DLD1 (cell line): Measurements from ENCODE around the gene EIF3K.

Experiments
- in situ Hi-C: cut with HindIII; loops from 2 replicates; pipeline ENCODE4 v1.10.0; 2017; ENCODE audit warnings: low sequenced_read_pairs

The EIF3K gene

DNA sequence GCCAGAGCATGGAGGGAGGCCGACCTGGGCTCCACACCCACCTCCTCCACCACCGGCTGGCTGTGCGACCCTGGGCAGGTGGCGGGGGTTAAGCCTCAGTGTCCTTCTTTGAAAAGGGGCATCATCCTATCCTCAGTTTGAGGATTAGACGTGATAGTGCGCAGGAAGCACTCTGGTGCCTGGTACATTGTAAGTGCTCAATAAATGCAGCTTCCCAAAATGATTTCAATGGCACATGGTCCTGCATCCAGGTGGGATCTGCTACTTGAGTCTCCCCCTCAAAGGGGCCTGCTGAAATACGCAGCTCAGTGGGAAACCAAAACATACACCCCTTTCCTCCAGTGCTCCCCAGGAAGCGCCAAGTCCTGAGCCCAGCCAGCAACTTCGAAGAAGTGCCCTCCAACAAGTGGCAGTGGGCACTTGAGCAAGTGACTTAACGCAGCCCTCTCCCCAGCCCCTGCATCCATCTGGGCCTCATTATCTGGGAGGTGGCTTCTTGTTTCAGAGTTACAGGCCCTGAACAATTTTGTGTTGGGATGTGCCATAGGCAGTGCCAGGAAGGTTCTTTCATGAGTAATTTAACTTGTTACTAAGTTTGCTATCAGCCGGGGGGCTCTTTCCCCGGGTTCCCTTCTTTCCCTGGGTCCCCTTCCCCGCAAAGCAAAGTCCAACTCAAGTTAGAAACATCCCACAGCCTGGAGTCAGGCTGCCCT lies 46.4 kb downstream of the EIF3K start:
- in situ Hi-C loops = no loop called here

DNA sequence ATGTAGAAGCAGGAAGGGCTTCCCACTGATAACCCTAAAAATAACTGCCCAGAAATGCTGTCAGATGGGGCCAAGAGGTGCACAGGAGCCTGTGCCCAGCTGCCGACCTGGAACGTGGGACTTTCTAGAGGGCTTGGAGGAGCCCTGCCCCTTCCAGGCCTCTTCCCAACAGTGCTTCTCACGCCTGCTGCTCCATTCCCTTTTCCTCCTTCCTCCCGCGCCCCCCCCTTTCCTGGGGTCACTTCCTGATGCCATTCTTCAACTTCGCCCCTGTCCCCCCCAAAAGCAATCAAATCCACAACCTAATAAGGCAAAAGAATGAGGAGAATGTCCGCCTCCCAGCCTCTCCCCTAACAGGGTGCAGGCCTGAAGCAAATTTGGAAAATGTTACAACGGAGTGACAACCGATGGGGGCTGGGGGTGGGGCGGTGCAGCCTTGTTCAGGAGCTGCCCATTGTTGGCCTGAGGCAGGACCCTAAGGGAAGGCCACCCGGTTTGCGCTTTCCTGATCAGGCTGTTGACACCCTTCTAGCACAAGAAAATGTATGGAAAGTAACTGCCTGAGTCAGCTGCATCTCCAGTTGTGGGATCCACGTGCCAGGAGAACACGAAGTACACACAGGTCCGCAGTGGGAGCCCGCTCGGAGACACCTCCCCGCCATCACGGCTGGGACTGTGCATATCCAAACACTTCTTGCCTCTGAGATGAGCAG lies 47.1 kb downstream of the EIF3K start:
- in situ Hi-C loops = no loop called here

DNA sequence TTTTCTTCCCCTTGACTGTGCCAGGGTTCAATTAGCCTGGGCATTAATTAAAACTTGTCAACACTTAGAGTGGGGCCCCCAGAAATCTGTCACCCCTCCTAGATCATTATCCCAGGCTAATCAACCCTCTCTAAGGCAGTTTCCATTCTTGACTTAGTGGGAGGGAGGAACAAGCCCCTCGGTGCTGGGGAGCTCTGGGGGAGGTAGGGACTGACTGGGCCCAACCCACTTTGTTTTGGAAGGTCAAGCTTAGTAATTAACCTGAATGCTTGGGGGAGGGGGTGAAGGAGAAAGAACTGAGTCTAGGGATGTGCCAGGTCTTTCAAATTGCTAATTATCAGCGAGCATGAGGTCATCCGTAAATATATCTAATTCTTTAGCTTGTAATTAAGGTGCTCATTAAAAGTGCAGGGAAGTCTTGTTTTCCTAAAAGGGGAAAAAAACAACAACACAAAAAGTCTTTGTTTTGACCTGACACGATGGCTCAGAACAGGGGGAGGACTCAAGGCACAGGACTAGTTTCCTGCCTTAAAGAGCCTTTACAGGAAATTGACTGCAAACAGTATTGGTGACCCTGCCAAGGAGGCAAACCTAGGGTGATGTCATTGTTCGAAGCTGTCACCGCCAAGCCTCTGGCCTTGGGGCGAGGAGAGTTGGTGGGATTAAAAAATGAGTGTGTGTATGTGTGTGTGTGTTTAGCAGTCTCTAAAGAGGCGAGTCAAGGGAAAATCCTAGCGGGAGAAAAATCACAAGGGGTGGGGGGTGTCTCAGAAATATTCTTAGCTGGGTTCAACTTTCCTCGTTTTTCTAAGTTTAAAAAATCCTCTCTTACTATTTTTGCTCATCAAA lies 47.9 kb downstream of the EIF3K start:
- in situ Hi-C loops = no loop called here

DNA sequence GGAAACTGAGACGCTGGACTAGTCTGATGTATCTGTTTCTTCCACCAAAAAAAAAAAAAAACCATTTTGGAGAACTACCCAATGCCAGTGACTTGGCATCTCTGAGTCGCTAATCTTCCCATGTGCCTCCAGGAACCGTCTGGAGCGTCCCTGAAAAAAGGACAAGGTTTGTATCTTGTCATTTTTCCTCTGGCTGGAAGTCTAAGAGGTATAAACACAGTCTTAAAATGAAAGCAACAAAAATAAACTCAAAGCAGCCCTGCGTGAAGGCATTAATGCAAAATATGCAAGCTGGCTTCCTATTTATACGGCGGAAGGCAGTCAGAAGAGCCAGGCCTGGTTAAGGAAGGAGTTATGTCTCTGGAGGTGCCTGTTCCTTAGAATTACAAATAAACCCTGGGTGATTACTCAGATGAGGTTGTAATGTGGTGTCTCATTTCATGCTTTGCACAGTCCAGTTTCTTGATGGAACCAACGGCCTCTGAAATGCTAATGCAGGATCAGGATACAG lies 48.7 kb downstream of the EIF3K start:
- in situ Hi-C loops = no loop called here

DNA sequence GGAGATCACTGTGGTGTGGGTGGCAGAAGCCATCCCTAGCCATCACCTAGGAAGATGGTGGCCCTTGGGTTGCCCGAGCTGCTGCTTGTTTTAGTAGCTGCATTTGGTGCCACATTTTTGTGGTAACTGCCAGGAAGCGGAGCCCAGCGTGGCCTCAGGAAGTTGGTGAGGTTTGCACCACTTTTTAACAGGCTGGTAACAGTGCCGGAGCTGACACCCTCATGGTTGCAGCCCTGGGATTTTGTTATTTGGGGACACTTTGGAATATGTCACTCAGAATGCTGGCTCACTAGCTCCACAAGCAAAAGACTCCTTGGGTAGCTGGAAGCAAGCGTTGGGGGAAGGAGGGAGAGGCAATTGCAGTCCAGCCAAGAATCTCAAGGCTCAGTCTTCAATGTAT lies 50.6 kb downstream of the EIF3K start:
- in situ Hi-C loops = no loop called here

DNA sequence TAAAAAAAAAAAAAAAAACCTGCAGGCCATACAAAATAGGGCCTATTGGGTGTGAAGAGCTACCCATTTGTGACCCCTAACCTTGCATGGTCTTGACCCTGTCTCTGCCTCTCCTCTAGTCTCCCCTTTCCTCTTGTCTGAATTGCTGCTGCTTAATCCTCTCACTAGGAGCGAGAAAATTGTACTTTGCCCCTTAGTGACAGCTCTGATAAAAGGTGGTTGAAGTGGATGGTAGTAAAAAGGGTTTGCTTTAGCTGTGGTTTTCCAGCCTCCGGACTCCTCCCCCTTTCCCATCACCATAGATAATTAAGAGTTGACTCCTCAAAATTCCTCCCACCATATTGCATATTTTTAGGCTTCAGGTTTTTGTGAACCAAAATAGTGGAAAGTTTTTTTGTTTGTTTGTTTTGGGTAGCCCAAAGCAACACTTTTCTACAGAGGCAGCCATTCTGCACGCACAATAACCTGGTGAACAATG lies 52.0 kb downstream of the EIF3K start:
- in situ Hi-C loops = no loop called here

DNA sequence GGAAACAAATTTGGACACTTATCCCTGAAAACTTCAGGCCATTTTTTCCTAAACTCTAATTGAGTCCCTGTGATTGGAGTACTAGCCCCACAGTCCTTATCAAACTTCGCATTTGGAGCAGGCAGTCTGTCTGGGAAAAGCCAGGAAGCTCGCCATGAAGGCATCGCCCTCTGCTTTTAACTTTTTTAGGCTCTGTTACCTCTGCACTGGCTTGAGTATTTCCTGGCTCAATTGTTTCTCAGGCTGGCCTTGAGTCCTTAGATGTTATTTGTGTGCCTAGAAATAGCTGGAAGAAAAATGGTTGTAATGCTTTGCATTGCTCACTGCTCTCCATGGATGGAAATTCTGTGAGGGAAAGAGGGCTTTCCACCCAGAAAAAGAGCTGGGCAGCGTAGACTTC lies 52.7 kb downstream of the EIF3K start:
- in situ Hi-C loops = no loop called here

DNA sequence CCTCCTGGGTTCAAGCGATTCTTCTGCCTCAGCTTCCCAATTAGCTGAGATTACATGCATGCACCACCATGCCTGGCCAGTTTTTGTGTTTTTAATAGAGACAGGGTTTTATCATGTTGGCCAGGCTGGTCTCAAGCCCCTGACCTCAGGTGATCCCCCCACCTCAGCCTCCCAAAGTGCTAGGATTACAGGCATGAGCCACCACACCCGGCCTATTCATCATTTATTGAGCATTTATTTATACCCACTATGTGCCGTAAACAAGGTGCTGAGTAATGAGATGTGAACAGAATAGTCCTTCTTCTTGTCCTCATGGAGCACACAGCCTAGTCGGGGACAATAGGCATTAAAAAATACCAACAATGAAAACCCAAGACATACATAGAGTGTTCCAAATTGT lies 54.0 kb downstream of the EIF3K start:
- in situ Hi-C loops = no loop called here

DNA sequence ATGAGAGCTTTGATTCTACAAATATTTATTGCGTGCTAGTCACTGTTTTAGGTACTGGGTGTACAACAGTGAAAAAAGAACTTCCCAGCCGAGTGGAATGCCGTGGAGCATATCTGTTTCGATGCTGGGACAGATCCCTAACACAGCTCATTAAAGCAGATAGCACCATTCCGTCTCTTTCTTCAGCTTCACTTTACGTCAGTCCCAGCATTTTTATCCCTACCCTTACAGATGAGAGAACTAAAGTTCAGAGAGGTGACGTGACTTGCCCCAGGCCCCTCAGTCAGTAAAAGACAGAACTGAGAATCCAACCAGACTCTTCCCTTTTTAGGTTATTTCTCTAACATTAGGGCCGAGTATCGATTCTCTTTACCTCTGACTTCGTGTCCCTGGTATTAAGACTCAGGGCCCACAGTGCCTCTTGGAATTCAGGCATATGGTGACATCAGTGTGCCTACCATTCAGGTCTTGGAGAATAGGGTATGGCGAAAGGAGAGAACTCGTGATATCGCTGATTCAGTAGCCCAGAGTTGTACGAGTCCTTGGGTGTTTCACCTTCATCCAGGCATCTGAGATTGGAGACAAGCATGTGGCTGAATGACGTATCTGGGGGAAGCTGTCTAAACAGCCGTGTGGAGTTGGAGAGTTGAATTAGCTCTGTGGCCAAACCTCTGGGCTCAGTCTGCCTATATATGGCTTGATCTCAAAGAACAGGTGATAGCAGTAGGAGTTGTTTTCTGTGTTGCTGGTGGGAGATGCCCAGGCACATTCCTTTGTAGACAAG lies 55.6 kb downstream of the EIF3K start:
- in situ Hi-C loops = no loop called here

DNA sequence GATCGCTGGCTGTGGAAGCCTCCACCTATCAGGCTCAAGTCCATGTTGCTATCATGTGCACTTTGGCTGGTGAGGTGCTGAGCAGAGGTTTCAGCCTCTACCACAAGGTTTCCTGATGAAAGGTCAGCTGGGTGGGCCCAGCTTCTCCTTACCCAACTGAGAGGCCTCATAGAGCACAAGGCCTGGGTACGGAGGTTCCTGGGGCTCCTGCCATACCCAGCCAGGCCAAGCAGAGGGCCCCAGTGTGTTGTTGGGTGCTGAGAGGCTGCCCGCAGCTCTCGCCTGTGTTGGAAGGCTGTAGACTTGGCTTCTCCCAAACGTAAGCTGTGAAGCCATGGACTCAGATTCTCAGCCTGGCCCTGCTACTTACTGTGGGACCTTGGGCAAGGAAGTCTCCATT lies 56.6 kb downstream of the EIF3K start:
- in situ Hi-C loops = no loop called here

DNA sequence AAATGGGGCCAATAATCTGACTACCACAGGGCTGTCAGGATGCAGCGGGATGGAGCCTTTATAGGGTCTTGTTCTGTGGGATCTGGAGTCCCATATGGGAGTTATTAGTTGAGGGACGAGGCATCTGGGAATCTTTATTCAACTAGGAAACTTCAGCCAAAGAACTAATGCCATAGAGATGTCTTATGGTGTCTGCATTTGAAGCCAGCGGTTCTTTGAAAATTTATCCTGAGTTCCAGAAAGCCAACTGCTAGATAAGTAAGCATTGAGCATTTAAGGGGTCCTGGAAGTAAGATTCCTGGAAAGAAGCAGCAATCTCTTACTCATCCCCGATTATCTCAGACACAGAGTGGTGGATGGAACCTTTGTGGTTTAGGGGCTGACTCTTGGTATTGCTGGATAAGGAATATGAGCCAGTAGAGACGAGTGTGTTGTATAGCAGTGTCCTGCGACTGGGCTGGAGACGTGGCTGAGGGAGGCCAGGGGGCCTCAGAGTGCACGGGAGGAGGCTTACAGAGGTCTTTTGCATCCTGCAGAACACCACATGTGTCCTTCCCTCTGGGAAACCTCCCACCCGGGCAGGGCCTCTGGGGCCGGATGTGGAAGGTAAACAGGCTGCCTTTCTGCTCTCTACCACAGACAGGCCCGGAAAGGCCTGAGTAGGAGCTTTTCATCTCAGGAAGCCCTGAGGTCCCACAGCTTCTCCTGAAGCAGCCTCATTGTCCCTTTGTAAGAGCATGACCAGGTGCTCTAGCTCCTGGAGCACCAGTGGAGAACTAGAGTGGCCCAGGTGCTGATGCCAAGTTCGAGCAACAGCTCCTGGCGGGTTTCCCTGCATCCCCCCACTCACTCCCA lies 57.3 kb downstream of the EIF3K start:
- in situ Hi-C loops = no loop called here

DNA sequence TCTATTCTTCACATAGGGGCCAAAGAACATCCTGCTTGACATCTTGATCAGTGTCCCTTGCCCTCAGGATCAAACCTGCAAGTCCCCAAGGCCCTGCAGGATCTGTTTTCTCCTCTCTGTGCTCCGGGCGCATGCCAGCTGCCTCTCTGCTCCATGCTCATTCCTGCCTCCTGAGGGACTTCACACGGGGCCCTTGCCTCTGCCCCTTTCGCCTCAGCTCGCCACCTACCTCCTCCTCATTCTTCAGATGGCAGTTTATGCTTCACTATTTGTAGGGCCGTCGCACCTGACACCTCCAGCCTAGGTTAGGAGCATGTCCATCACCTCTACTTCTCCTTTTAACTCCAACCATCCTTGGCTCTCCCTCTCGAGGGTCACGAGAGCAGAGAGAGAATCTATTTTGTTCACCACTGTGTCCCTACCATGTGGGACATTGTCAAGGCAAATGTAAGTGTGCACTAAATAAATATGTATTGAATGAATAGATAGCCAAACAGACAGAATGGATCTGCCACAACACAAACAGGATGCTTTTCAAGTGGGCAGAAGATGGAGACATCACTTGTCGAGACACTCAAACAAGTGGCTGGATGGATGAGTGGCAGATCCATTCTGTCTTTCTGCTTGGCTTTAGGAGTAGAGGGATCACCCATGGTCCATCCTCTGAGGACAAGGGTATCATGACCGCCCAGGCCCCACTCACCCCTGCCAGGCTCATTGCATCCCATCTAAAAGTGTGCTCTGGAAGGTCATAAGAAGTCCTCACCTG lies 58.1 kb downstream of the EIF3K start:
- in situ Hi-C loops = no loop called here

DNA sequence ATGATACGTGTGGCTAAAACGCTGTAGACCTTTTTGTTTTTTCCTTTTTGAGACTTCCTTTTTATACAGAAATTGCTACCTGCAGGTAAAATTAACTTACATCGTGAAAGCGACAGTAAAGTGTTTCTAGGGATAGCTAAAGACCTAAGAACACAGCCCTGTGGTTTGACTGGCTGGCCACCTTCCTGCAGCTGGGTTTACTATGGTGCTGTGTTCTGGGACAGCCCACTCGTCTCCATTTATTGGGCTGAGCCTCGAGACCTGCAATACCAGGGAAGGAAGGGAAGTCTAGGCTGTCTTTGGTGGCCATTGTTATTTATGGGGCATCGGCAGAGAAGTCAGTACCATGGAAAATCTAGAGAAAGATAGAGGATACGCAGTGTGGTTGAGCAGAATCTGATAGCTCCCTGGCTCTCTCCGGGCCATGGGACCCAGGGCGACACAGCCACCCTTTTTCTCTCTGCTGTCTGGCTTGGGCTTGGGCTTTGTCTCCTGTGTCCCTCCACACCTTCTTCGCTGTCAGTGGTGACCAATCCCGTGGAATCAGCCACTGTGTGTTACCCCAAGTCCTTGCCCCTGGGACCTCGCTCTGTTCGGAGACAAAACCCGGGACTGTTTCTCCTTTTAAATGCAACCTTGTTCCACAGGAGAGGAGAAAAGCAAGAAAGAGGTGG lies 59.4 kb downstream of the EIF3K start:
- in situ Hi-C loops = no loop called here

DNA sequence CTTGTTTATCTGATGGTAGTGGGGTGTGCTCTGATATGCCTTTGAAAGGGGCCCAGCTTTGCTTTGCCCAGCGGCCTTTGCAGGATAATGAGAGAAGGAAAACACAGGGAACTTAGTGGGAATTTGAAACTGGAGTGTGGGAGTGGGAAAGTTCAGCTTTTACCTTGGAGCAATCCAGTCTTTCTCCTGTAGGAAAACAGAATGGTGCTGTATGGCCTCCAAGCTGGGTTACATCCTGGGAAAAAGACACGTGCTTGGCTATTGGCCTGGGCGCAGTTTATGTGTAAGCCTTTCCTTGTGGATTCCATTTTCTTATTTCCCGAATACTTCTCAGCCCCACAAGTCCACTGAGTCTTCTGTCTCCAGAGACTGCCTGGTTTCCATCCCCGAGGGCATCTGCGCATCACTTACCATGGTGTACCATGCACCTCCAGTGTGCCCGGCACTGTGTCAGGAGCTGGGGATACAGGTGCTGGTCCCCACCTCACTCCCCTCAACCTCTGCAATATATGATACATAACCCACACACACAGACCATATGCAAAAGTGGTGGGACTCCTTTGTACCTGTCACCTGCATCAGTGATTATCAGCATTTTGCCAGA lies 60.0 kb downstream of the EIF3K start:
- in situ Hi-C loops = no loop called here

DNA sequence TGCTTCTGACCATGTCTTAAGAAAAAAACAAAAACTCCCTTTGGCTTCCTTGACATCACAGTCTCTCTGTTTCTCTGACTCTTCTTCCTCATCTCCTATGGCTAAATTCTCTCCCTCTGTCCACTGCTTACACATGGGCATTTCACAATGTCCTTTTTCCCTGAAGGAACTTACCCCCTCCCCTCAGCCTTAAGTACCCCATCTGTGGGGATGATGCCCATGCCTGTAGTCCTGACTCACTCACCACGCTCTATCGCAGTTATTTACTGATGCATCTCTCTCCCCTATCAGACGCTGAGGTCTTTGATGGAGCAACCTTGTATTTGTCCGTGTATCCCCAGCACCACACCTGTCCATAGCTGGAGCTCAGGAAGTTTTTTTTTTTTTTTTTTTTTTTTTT lies 60.9 kb downstream of the EIF3K start:
- in situ Hi-C loops = no loop called here

DNA sequence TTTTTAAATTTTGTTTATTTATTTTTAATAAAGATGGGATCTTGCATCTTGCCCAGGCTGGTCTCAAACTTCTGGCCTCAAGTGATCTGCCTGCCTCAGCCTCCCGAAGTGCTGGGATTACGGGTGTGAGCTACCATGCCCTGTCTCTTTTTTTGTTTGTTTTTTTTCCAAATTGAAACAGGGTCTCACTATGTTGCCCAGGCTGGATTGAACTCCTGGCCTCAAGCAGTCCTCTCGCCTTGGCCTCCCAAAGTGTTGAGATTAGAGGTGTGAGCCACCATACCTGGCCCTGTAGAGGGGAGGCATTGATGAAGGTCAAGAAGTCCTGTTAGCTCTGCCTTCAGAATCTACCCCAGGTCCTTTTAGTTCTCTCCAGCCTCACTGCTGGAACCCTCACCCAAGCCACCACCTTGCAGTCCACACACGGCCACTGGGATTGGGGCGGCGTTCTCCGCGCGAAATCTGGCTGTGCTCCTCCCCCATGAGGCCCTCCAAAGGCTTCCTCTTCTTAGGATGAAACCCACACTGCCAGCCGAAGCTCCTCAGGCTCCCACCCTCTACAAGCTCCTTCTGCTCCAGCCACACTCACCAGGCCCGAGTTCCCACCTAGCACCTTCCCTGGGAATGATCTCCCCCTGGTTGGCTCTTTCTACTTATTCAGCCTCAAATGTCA lies 63.3 kb downstream of the EIF3K start:
- in situ Hi-C loops = no loop called here

DNA sequence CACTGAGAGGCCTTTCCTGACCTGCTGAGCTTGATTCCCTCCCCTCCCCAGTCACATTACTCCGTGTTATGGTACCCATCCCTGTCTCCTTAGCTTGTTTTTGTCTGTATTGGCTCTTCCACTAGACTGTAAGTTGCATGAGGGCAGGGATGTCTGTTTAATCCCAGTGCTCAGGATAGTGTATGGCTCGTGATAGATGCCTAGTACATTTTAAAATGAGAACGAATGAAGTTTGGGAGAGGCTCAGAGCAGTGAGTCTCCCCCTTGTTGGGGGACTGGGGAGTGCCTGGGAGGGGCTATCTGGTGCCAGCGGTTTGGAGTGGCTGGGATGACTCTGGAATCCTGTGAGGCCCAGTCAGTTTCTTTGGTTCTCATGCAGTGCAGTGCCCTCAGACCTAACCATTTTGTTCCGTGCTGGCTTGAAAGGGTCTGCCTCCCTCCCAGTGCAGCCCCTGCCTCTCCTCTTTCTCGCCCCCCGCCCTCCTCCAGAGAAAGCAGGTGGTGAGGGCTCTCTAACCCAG lies 63.9 kb downstream of the EIF3K start:
- in situ Hi-C loops = no loop called here
